ENCODE data around the gene KRT7. TPM values are rescaled to one million over a fixed set of nuclear protein-coding genes. Genes with fewer than 3 reads are reported as not detected.

The KRT7 gene
- total and polyA plus RNA-seq, 12 donors, result 0.33 to 34.8 (median 8.4) TPM

- Histone ChIP-seq H3K4me1 (replicated peaks in 1 of 2) (peaks cover 0 to 20% of the 10 kb centered on the region in 2 donors), H3K27ac (no peak overlapping the region), H3K4me3 (no peak overlapping the region), H3K27me3 (no peaks in the 10 kb centered on the region), H3K9me3 (replicated peaks in 1 of 3) (no peaks in the 10 kb centered on the region), H3K36me3 (replicated peaks in 1 of 2) (no peaks in the 10 kb centered on the region)
- DNase-seq, result peak in 2 of 7 donors; percentile 16 to 20
- intact Hi-C loops (cut with DNase I), result loop anchor here in 1 of 2 donors (10.0 kb wide), 1 partner anchor 110 kb away; the partner anchor contains the start of gene KRT83
- 73 to 80% (median 74%) methylated on average over 2 to 3 of the region's 3 CpGs; no CpG with 5 or more reads in 1 of the 4 donors for WGBS, 4 donors
- no peak for TF ChIP-seq POLR2A (IDR thresholded peaks at IDR 0.05)
- TF ChIP-seq, protein P1, sequence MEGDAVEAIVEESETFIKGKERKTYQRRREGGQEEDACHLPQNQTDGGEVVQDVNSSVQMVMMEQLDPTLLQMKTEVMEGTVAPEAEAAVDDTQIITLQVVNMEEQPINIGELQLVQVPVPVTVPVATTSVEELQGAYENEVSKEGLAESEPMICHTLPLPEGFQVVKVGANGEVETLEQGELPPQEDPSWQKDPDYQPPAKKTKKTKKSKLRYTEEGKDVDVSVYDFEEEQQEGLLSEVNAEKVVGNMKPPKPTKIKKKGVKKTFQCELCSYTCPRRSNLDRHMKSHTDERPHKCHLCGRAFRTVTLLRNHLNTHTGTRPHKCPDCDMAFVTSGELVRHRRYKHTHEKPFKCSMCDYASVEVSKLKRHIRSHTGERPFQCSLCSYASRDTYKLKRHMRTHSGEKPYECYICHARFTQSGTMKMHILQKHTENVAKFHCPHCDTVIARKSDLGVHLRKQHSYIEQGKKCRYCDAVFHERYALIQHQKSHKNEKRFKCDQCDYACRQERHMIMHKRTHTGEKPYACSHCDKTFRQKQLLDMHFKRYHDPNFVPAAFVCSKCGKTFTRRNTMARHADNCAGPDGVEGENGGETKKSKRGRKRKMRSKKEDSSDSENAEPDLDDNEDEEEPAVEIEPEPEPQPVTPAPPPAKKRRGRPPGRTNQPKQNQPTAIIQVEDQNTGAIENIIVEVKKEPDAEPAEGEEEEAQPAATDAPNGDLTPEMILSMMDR (IDR thresholded peaks at IDR 0.05), result no peak
These were observed 18.6 kb upstream of the KRT7 start for GRCh38 chr12:52214421-52214802.

DNA sequence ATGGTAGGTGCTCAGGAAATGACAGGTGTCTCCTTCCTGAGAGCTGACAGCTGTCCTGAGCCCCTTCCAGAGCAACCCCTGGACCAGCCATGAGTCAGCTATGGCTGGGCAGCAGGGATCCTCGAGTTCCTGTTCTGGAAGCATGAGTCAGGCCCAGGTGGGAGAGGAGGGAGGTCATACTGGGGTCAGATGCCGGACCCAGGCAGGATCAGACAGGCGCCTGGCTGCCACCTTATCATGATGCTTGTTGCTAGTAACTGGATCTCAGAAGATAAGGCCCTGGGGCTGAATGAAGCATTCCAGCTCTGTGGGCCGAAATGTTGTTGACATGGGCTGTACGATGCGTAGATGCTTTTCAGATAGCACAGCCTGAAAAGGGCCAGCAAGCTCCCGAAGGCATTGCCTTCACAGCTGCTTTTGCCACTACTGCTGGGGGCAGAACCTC is 17.4 kb upstream of the KRT7 start:
- 50 to 65% (median 59%) methylated on average over 5 to 7 of the region's 7 CpGs for WGBS, 4 donors
- DNase-seq, result peak in 2 of 7 donors; percentile 15 to 38
- Histone ChIP-seq H3K4me1 (replicated peaks in 1 of 2) (peaks cover 0 to 13% of the 10 kb centered on the region in 2 donors), H3K4me3 (no peak overlapping the region), H3K27me3 (no peaks in the 10 kb centered on the region), H3K9me3 (replicated peaks in 1 of 3) (no peaks in the 10 kb centered on the region), H3K36me3 (replicated peaks in 1 of 2) (no peaks in the 10 kb centered on the region), H3K27ac (no peak overlapping the region)
- intact Hi-C loops (cut with DNase I), result loop anchor here in 1 of 2 donors (5.0 to 10.0 kb wide), 2 partner anchors 62 to 109 kb away; partner anchors contain the start of gene KRT83
- TF ChIP-seq, protein P1 (IDR thresholded peaks at IDR 0.05), result no peak
- no peak for TF ChIP-seq POLR2A (IDR thresholded peaks at IDR 0.05)

DNA sequence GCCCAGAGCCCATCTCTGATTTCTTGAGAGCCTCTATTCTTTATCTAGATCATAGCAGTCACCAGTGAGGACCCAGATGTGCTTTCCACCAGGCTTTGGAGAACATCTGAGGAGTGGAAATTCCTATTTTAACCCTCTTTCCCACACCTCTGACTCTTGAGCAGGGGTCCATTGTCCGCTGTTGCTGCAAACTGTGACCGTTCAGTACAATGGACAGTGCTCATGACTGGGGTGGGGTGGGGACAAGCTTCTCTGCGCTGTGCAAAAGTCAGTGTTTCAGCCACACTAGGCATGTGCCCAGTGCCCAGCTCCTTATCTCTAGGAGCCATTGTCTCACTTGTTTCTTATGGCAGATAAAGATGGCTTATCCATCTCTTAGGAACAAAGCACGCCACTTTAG is 16.9 kb upstream of the KRT7 start:
- H3K4me3 ChIP-seq, result no peak overlapping the region
- no peaks in the 10 kb centered on the region for H3K36me3 ChIP-seq (replicated peaks in 1 of 2)
- H3K9me3 ChIP-seq (replicated peaks in 1 of 3), result no peaks in the 10 kb centered on the region
- no peak for TF ChIP-seq POLR2A (IDR thresholded peaks at IDR 0.05)
- TF ChIP-seq, protein P1 (IDR thresholded peaks at IDR 0.05), result no peak
- intact Hi-C loops (cut with DNase I), result loop anchor here in 1 of 2 donors (5.0 to 10.0 kb wide), 2 partner anchors 61 to 109 kb away; partner anchors contain the start of gene KRT83
- no peaks in the 10 kb centered on the region for H3K27me3 ChIP-seq
- no peak overlapping the region for H3K27ac ChIP-seq
- peaks cover 0 to 10% of the 10 kb centered on the region in 2 donors for H3K4me1 ChIP-seq (replicated peaks in 1 of 2)
- 83 to 92% (median 91%) methylated on average over 4 of the region's 4 CpGs for WGBS, 4 donors
- DNase-seq, result no peak

DNA sequence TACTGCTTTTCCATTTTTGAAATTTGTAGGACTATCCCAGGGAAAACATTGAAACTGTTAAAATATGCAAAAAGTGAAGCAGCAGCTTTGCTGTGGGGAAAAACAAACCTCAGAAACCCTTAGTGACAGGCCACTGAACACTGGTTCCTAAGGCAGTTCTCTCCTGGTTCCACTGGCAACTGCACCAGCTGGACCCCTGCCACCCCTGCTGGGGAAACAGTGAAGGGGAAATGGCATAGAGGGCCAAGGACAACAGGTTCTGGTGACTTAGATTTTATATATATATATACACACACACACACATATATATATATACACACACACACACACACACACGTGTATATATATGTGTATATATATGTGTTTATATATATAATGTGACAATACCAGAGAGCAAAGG is 16.2 kb upstream of the KRT7 start:
- 7 to 35% (median 18%) methylated on average over 1 of the region's 1 CpG for WGBS, 4 donors
- DNase-seq, result peak in 1 of 7 donors; percentile 31
- H3K4me3 ChIP-seq, result no peak overlapping the region
- no peaks in the 10 kb centered on the region for H3K9me3 ChIP-seq (replicated peaks in 1 of 3)
- peaks cover 0 to 10% of the 10 kb centered on the region in 2 donors for H3K4me1 ChIP-seq (replicated peaks in 1 of 2)
- no peaks in the 10 kb centered on the region for H3K27me3 ChIP-seq
- no peak overlapping the region for H3K27ac ChIP-seq
- intact Hi-C loops (cut with DNase I), result loop anchor here in 1 of 2 donors (5.0 to 10.0 kb wide), 2 partner anchors 60 to 108 kb away; partner anchors contain the start of gene KRT83
- TF ChIP-seq, protein P1 (IDR thresholded peaks at IDR 0.05), result no peak
- TF ChIP-seq POLR2A (IDR thresholded peaks at IDR 0.05), result no peak
- no peaks in the 10 kb centered on the region for H3K36me3 ChIP-seq (replicated peaks in 1 of 2)
